NB4 (cell line): Measurements from ENCODE around the gene TLE6.

Source experiments
- POLR2A ChIP-seq: IDR thresholded peaks from 2 replicates; pipeline ENCODE4 v1.6.1; 2011; ENCODE audit warnings: mild to moderate bottlenecking; ENCODE audit not compliant: insufficient read length; ENCODE audit errors: extremely low read depth
- TF ChIP-seq, protein P1 (sequence below): IDR thresholded peaks from one replicate; pipeline ENCODE4 v1.5.1; 2012; ENCODE audit warnings: low read depth, low read length

DNA sequence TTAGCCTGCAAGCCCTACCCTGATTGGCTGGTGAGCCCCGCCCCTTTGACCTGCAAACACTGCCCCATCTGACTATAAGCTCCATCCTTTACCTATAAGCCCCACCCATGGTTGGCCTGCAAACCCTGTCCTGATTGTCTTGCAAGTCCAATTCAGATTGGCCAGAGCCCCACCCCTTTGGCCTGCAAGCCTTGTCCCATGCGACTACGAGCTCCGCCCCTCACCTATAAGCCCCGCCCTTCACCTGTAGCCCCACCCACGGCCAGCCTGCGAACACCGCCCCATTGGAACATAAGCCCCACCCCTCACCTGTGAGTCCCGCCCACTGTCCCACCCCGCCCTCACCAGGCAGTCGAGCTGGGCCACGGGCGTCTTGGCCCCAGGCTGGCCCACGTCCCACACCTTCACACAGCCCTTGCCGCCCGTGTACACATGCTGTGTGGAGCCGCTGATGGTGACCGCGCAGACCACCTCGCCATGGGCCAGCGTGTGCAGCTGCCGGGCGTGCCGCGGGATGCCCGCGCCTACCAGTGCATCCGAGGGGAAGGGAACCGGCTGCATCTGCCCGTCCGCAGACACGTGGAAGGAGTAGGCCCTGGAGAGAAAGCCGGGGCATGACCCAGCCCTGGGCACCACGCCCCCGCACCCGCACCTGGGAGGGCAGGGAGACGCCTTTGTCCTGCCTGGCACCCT, 28.9 kb downstream of the TLE6 start:
- no peak for TF ChIP-seq POLR2A
- TF ChIP-seq, protein P1, sequence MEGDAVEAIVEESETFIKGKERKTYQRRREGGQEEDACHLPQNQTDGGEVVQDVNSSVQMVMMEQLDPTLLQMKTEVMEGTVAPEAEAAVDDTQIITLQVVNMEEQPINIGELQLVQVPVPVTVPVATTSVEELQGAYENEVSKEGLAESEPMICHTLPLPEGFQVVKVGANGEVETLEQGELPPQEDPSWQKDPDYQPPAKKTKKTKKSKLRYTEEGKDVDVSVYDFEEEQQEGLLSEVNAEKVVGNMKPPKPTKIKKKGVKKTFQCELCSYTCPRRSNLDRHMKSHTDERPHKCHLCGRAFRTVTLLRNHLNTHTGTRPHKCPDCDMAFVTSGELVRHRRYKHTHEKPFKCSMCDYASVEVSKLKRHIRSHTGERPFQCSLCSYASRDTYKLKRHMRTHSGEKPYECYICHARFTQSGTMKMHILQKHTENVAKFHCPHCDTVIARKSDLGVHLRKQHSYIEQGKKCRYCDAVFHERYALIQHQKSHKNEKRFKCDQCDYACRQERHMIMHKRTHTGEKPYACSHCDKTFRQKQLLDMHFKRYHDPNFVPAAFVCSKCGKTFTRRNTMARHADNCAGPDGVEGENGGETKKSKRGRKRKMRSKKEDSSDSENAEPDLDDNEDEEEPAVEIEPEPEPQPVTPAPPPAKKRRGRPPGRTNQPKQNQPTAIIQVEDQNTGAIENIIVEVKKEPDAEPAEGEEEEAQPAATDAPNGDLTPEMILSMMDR = no peak
